ENCODE measurements around the gene CEP85. TPM values are rescaled to one million over a fixed set of nuclear protein-coding genes. Genes with fewer than 3 reads are reported as not detected.

The CEP85 gene
- total RNA-seq, 2 experiments from 2014 or later, result 47.1 to 55.2 TPM

DNA sequence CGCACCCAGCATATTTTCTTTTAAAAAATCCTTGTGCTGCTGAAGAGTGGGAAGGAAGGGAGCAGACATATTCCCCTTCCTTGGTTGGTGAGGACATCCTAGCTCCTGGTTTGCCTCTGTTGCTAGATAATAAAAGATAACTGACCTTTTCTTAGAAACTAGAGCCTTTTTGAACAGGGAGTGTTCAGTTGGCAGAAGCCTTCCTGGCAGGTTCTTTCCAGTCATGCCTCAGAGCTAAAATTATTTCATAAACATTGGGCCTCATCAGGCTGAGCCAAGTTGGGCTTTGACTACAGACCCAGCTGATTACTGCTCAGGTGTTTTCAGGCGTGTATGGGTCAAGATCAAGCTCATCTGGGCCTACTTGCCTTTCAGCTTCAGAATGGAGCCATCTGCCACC lies 23.2 kb downstream of the CEP85 start:
- POLR2A ChIA-PET, result interaction anchor here (0.7 to 0.8 kb wide), 2 partner anchors 75 to 160 kb away, joined by 3 to 4 read pairs; no protein-coding TSS in a partner anchor
- TF ChIP-seq, protein P1, sequence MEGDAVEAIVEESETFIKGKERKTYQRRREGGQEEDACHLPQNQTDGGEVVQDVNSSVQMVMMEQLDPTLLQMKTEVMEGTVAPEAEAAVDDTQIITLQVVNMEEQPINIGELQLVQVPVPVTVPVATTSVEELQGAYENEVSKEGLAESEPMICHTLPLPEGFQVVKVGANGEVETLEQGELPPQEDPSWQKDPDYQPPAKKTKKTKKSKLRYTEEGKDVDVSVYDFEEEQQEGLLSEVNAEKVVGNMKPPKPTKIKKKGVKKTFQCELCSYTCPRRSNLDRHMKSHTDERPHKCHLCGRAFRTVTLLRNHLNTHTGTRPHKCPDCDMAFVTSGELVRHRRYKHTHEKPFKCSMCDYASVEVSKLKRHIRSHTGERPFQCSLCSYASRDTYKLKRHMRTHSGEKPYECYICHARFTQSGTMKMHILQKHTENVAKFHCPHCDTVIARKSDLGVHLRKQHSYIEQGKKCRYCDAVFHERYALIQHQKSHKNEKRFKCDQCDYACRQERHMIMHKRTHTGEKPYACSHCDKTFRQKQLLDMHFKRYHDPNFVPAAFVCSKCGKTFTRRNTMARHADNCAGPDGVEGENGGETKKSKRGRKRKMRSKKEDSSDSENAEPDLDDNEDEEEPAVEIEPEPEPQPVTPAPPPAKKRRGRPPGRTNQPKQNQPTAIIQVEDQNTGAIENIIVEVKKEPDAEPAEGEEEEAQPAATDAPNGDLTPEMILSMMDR (conservative IDR thresholded peaks at IDR 0.05; ENCODE audit: low read length), result no peak
- TF ChIP-seq EZH2phosphoT487 (IDR thresholded peaks at IDR 0.05; ENCODE audit: borderline replicate concordance, low read depth, low read length), result no peak
- Histone ChIP-seq H4K20me1 (ENCODE audit: insufficient read depth, low read length) (no peaks in the 10 kb centered on the region), H2AFZ (ENCODE audit: low read length) (no peak overlapping the region), H3K9me3 (ENCODE audit: low read length) (no peaks in the 10 kb centered on the region), H3K27ac (ENCODE audit: low read depth, low read length, poor library complexity, severe bottlenecking) (no peak overlapping the region), H3K36me3 (ENCODE audit: insufficient read depth, low read length) (peaks cover 97% of the 10 kb centered on the region), H3K9me2 (ENCODE audit: insufficient read depth, low read length) (no peaks in the 10 kb centered on the region), H3K4me2 (ENCODE audit: low read length) (no peak overlapping the region), H3K4me3 (ENCODE audit: low read depth, low read length, poor library complexity, severe bottlenecking) (no peak overlapping the region), H3K4me1 (ENCODE audit: insufficient read depth, low read length, poor library complexity, severe bottlenecking) (peaks cover 9% of the 10 kb centered on the region), H3K79me2 (ENCODE audit: insufficient read depth, low read depth, low read length) (peaks cover 19% of the 10 kb centered on the region; the same call in 1 of the 2 replicates)
- intact Hi-C loops (cut with micrococcal nuclease; ENCODE audit: unreplicated experiment), result no loop called here
- CTCF ChIA-PET (ENCODE audit: unreplicated experiment), result interaction anchor here (0.6 kb wide), 1 partner anchor 116 kb away, joined by 7 read pairs; no protein-coding TSS in a partner anchor
- DNase-seq (ENCODE audit: low spot score), result no peak
- no TSS peak for BruUV-seq (replicated peaks)

DNA sequence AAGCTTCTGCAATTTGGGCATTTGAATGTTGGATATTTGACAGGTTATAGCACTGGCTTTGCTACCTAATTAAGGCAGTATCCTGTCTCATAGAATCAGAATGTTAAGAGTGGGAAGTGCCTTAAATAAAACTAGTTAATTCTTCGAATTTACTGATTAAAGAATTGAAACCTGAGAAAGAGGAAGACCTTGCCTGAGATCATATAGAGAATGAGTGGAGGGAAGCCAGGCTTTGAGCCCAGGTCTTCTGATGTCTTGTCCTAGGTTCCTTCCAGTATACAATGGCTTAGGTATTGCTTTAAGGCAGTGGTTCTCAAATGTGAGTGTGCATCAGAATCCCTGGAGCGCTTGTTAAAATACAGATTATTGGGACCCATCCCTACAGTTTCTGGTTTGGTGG lies 25.0 kb downstream of the CEP85 start:
- H3K36me3 ChIP-seq (ENCODE audit: insufficient read depth, low read length), result peaks cover 97% of the 10 kb centered on the region
- TF ChIP-seq EZH2phosphoT487 (IDR thresholded peaks at IDR 0.05; ENCODE audit: borderline replicate concordance, low read depth, low read length), result no peak
- TF ChIP-seq, protein P1 (conservative IDR thresholded peaks at IDR 0.05; ENCODE audit: low read length), result no peak
- H3K4me1 ChIP-seq (ENCODE audit: insufficient read depth, low read length, poor library complexity, severe bottlenecking), result peaks cover 9% of the 10 kb centered on the region
- POLR2A ChIA-PET, result no interaction called here
- no peak for DNase-seq (ENCODE audit: low spot score)
- peaks cover 19% of the 10 kb centered on the region; the same call in 1 of the 2 replicates for H3K79me2 ChIP-seq (ENCODE audit: insufficient read depth, low read depth, low read length)
- no peaks in the 10 kb centered on the region for H3K9me2 ChIP-seq (ENCODE audit: insufficient read depth, low read length)
- intact Hi-C loops (cut with micrococcal nuclease; ENCODE audit: unreplicated experiment), result no loop called here
- H3K4me2 ChIP-seq (ENCODE audit: low read length), result no peak overlapping the region
- H3K9me3 ChIP-seq (ENCODE audit: low read length), result no peaks in the 10 kb centered on the region
- no peaks in the 10 kb centered on the region for H4K20me1 ChIP-seq (ENCODE audit: insufficient read depth, low read length)
- H2AFZ ChIP-seq (ENCODE audit: low read length), result no peak overlapping the region
- H3K4me3 ChIP-seq (ENCODE audit: low read depth, low read length, poor library complexity, severe bottlenecking), result no peak overlapping the region
- BruUV-seq (replicated peaks), result no TSS peak
- CTCF ChIA-PET (ENCODE audit: unreplicated experiment), result no interaction called here
- no peak overlapping the region for H3K27ac ChIP-seq (ENCODE audit: low read depth, low read length, poor library complexity, severe bottlenecking)

DNA sequence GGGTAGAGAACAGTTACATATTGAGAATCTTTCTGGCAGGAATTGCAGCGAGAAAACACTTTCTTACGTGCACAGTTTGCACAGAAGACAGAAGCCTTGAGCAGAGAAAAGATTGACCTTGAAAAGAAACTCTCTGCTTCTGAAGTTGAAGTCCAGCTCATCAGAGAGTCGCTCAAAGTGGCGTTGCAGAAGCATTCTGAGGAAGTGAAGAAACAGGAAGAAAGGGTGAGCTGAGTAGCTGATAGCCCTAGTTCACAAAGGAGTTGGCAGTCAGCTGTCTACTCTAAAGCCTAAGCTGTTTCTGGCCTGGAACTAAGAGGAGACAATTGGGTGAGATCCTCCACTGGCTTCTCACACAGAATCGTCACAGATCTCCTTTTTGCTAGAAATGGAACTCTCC lies 25.6 kb downstream of the CEP85 start:
- Histone ChIP-seq H4K20me1 (ENCODE audit: insufficient read depth, low read length) (no peaks in the 10 kb centered on the region), H3K36me3 (ENCODE audit: insufficient read depth, low read length) (peaks cover 97% of the 10 kb centered on the region), H2AFZ (ENCODE audit: low read length) (no peak overlapping the region), H3K9me3 (ENCODE audit: low read length) (no peaks in the 10 kb centered on the region), H3K4me1 (ENCODE audit: insufficient read depth, low read length, poor library complexity, severe bottlenecking) (peaks cover 9% of the 10 kb centered on the region), H3K27ac (ENCODE audit: low read depth, low read length, poor library complexity, severe bottlenecking) (no peak overlapping the region), H3K79me2 (ENCODE audit: insufficient read depth, low read depth, low read length) (peaks cover 16% of the 10 kb centered on the region; the same call in 1 of the 2 replicates), H3K4me2 (ENCODE audit: low read length) (no peak overlapping the region), H3K4me3 (ENCODE audit: low read depth, low read length, poor library complexity, severe bottlenecking) (no peak overlapping the region), H3K9me2 (ENCODE audit: insufficient read depth, low read length) (no peaks in the 10 kb centered on the region)
- intact Hi-C loops (cut with micrococcal nuclease; ENCODE audit: unreplicated experiment), result no loop called here
- ChIA-PET CTCF (ENCODE audit: unreplicated experiment) (no interaction called here), POLR2A (no interaction called here)
- BruUV-seq (replicated peaks), result no TSS peak
- DNase-seq (ENCODE audit: low spot score), result no peak
- TF ChIP-seq EZH2phosphoT487 (IDR thresholded peaks at IDR 0.05; ENCODE audit: borderline replicate concordance, low read depth, low read length), result no peak
- TF ChIP-seq, protein P1 (conservative IDR thresholded peaks at IDR 0.05; ENCODE audit: low read length), result no peak
